ENCODE results near the gene RGS17. TPM values are rescaled to one million over a fixed set of nuclear protein-coding genes. Genes with fewer than 3 reads are reported as not detected.
"Not testable (repeated sequence)": the region's sequence is repeated elsewhere in the genome, so short reads cannot be mapped to it uniquely, and the experiment has no call there.

The RGS17 gene
- total RNA-seq, 3 donors from 2014 or later = 0.29 to 1.8 (median 0.66) TPM

GRCh38 chr6:153117986-153118879, 12.8 kb downstream of the RGS17 start:
- Histone ChIP-seq H3K4me3 (no peak overlapping the region), H3K9me3 (peaks cover 5 to 11% of the 10 kb centered on the region in 2 donors), H3K27me3 (no peaks in the 10 kb centered on the region), H3K27ac (no peak overlapping the region), H3K4me1 (no peaks in the 10 kb centered on the region), H3K36me3 (no peaks in the 10 kb centered on the region)
- intact Hi-C loops (cut with DNase I; ENCODE audit: low total_unique reads) = no loop called here
- TF ChIP-seq POLR2AphosphoS5 (IDR thresholded peaks at IDR 0.05) = no peak
- TF ChIP-seq POLR2A (IDR thresholded peaks at IDR 0.05) = no peak
- TF ChIP-seq, protein P1, sequence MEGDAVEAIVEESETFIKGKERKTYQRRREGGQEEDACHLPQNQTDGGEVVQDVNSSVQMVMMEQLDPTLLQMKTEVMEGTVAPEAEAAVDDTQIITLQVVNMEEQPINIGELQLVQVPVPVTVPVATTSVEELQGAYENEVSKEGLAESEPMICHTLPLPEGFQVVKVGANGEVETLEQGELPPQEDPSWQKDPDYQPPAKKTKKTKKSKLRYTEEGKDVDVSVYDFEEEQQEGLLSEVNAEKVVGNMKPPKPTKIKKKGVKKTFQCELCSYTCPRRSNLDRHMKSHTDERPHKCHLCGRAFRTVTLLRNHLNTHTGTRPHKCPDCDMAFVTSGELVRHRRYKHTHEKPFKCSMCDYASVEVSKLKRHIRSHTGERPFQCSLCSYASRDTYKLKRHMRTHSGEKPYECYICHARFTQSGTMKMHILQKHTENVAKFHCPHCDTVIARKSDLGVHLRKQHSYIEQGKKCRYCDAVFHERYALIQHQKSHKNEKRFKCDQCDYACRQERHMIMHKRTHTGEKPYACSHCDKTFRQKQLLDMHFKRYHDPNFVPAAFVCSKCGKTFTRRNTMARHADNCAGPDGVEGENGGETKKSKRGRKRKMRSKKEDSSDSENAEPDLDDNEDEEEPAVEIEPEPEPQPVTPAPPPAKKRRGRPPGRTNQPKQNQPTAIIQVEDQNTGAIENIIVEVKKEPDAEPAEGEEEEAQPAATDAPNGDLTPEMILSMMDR (IDR thresholded peaks at IDR 0.05) = no peak
- DNase-seq (ENCODE audit: low spot score in 2 of 2) = no peak

DNA sequence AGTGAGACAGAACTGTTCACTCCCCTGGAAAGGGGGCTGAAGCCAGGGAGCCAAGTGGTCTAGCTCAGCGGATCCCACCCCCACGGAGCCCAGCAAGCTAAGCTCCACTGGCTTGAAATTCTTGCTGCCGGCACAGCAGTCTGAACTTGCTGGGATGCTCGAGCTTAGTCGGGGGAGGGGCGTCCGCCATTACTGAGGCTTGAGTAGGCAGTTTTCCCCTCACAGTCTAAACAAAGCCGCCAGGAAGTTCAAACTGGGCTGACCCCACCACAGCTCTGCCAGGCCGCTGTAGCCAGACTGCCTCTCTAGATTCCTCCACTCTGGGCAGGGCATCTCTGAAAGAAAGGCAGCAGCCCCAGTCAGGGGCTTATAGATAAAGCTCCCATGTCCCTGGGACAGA, 20.0 kb downstream of the RGS17 start:
- H3K4me1 ChIP-seq; H3K27ac ChIP-seq; intact Hi-C loops (cut with DNase I; ENCODE audit: low total_unique reads); H3K27me3 ChIP-seq; DNase-seq (ENCODE audit: low spot score in 2 of 2); H3K4me3 ChIP-seq; H3K36me3 ChIP-seq: not testable (repeated sequence)
- peaks cover 8 to 16% of the 10 kb centered on the region in 2 donors for H3K9me3 ChIP-seq

GRCh38 chr6:153110612-153111011, 20.5 kb downstream of the RGS17 start:
- intact Hi-C loops (cut with DNase I; ENCODE audit: low total_unique reads); H3K4me3 ChIP-seq; DNase-seq (ENCODE audit: low spot score in 2 of 2); H3K36me3 ChIP-seq; H3K27ac ChIP-seq; H3K4me1 ChIP-seq; H3K27me3 ChIP-seq: not testable (repeated sequence)
- peaks cover 4 to 16% of the 10 kb centered on the region in 2 donors for H3K9me3 ChIP-seq

DNA sequence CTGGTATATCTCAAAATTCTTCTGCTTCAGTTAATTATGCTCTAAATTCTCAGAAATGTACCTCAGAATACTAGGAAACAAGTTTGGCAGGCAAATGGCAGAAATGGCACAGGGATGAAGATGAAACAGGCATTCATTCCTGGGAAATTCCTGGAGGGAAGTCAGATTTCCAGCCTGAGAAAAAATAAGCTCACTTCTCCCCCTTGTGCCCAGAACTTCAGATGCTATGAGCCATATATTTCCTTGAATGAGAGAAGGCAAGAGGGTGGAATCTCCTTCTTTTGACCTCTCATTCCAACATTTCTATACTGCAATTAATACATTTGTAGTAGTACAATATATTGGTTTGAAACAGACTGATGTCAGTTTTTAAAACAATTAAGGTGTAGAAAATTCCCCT, 22.8 kb downstream of the RGS17 start:
- Histone ChIP-seq H3K4me1 (no peaks in the 10 kb centered on the region), H3K9me3 (peaks cover 4 to 6% of the 10 kb centered on the region in 2 donors), H3K27me3 (no peaks in the 10 kb centered on the region), H3K36me3 (no peaks in the 10 kb centered on the region), H3K4me3 (no peak overlapping the region), H3K27ac (no peak overlapping the region)
- intact Hi-C loops (cut with DNase I; ENCODE audit: low total_unique reads) = no loop called here
- DNase-seq (ENCODE audit: low spot score in 2 of 2) = no peak
- no peak for TF ChIP-seq POLR2AphosphoS5 (IDR thresholded peaks at IDR 0.05)
- no peak for TF ChIP-seq POLR2A (IDR thresholded peaks at IDR 0.05)
- TF ChIP-seq, protein P1 (IDR thresholded peaks at IDR 0.05) = no peak

DNA sequence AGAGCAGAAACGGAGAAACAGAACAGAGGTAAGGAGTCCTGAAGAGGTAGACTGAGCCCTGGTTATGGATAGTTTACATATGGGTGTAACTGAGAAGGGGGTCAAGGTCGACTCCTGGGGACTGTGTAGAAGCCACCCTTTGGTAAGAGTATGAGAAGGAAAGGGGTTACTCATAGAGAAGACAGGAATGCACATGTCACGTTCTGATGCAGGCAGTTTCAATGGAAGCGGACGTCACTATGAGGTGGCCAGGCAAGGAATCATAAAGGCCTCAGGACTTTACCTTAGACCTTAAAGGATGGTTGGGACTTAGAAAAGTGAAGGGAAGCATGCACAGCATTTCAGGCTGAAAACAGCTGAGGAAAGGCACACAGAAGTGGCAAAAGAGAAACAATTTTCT, 25.1 kb downstream of the RGS17 start:
- Histone ChIP-seq H3K9me3 (peaks cover 0 to 4% of the 10 kb centered on the region in 2 donors), H3K27me3 (no peaks in the 10 kb centered on the region), H3K4me3 (no peak overlapping the region), H3K27ac (no peak overlapping the region), H3K4me1 (no peaks in the 10 kb centered on the region), H3K36me3 (no peaks in the 10 kb centered on the region)
- intact Hi-C loops (cut with DNase I; ENCODE audit: low total_unique reads) = no loop called here
- TF ChIP-seq POLR2AphosphoS5 (IDR thresholded peaks at IDR 0.05) = no peak
- TF ChIP-seq, protein P1 (IDR thresholded peaks at IDR 0.05) = no peak
- TF ChIP-seq POLR2A (IDR thresholded peaks at IDR 0.05) = no peak
- no peak for DNase-seq (ENCODE audit: low spot score in 2 of 2)

GRCh38 chr6:153104220-153104619, 26.9 kb downstream of the RGS17 start:
- intact Hi-C loops (cut with DNase I; ENCODE audit: low total_unique reads) = no loop called here
- no peak overlapping the region for H3K4me3 ChIP-seq
- H3K4me1 ChIP-seq = no peaks in the 10 kb centered on the region
- H3K27ac ChIP-seq = no peak overlapping the region
- no peak for TF ChIP-seq POLR2AphosphoS5 (IDR thresholded peaks at IDR 0.05)
- no peak for TF ChIP-seq POLR2A (IDR thresholded peaks at IDR 0.05)
- TF ChIP-seq, protein P1 (IDR thresholded peaks at IDR 0.05) = no peak
- no peak for DNase-seq (ENCODE audit: low spot score in 2 of 2)
- no peaks in the 10 kb centered on the region for H3K9me3 ChIP-seq
- no peaks in the 10 kb centered on the region for H3K27me3 ChIP-seq
- no peaks in the 10 kb centered on the region for H3K36me3 ChIP-seq

Measured in breast epithelium (tissue), 4 donors.